Endodermal cell (in vitro differentiated cells): ENCODE data around the gene CCDC6. TPM values are rescaled to one million over a fixed set of nuclear protein-coding genes. Genes with fewer than 3 reads are reported as not detected.

Experiments used
- DNase-seq: peaks from one replicate; pipeline ENCODE4 v3.0.0-alpha.2; 2017
- H3K27ac ChIP-seq: 2 replicates; pipeline ENCODE4 v1.5.1; 2013; ENCODE audit warnings: mild to moderate bottlenecking, low read depth, low read length, moderate library complexity
- H3K27me3 ChIP-seq: 2 replicates; pipeline ENCODE4 v1.6.1; 2013; ENCODE audit warnings: mild to moderate bottlenecking, low read length, moderate library complexity; ENCODE audit not compliant: insufficient read depth, control insufficient read depth, poor library complexity, severe bottlenecking
- H3K36me3 ChIP-seq: 2 replicates; pipeline ENCODE4 v1.7.0; 2013; ENCODE audit warnings: mild to moderate bottlenecking, low read length, moderate library complexity; ENCODE audit not compliant: control insufficient read depth, insufficient read depth
- H3K4me1 ChIP-seq: one replicate; pipeline ENCODE4 v1.7.0; 2013; ENCODE audit warnings: low read length; ENCODE audit not compliant: control insufficient read depth, insufficient read depth
- H3K4me3 ChIP-seq: 2 replicates; pipeline ENCODE4 v1.5.1; 2013; ENCODE audit warnings: mild to moderate bottlenecking, low read length, moderate library complexity
- H3K9ac ChIP-seq: 2 replicates; pipeline ENCODE4 v1.6.1; 2013; ENCODE audit warnings: mild to moderate bottlenecking, low read length, moderate library complexity; ENCODE audit not compliant: poor library complexity, severe bottlenecking; ENCODE audit errors: extremely low read depth
- H3K9me3 ChIP-seq: 2 replicates; pipeline ENCODE4 v1.6.1; 2013; ENCODE audit warnings: mild to moderate bottlenecking, low read length, moderate library complexity; ENCODE audit not compliant: control insufficient read depth
- H3K27ac Mint-ChIP-seq: 2 replicates; pipeline ENCODE4 v1.8.0; 2020; ENCODE audit warnings: mixed read lengths
- H3K27me3 Mint-ChIP-seq: 2 replicates; pipeline ENCODE4 v1.8.0; 2021; ENCODE audit warnings: mild to moderate bottlenecking, mixed read lengths; ENCODE audit not compliant: insufficient read depth
- H3K36me3 Mint-ChIP-seq: 2 replicates; pipeline ENCODE4 v1.8.0; 2020; ENCODE audit warnings: low read depth, mixed read lengths
- H3K4me1 Mint-ChIP-seq: 2 replicates; pipeline ENCODE4 v1.8.0; 2020; ENCODE audit warnings: mixed read lengths
- H3K4me3 Mint-ChIP-seq: 2 replicates; pipeline ENCODE4 v1.8.0; 2020; ENCODE audit warnings: mild to moderate bottlenecking, moderate library complexity, mixed read lengths
- H3K9me3 Mint-ChIP-seq: 2 replicates; pipeline ENCODE4 v1.8.0; 2020; ENCODE audit warnings: mild to moderate bottlenecking, mixed read lengths
- WGBS, 2 experiments: methylation state at CpG; one replicate each; pipeline versions ENCODE4 v1.1.5 to v1.1.7; 2013; ENCODE audit warnings: missing lambda C conversion rate in 2 of 2, mixed read lengths in 1 of 2; ENCODE audit not compliant: insufficient coverage in 1 of 2, insufficient read length in 1 of 2; 5-methylcytosine and 5-hydroxymethylcytosine counted together
- total RNA-seq, 2 donors: library from RNA; stranded (reverse); fragmentation: NEBNext Ultra II Directional in 1 of 2; extraction: Animal tissue kit (Norgen Biotek cat#: 25700) in 1 of 2; gene quantifications; 2 replicates in 1 of 2; 3 replicates in 1 of 2; pipeline ENCODE4 v1.2.1, GENCODE V29; 2021
- TF ChIP-seq, protein P1 (sequence below): fragments of 200-600 bp; sonication (generic); conservative IDR thresholded peaks from 2 replicates; pipeline ENCODE4 v1.5.0; 2021; ENCODE audit warnings: antibody characterized with exemption, mild to moderate bottlenecking

CCDC6 gene
- total RNA-seq, 2 donors from 2014 or later, result 29.3 to 30.4 TPM

DNA sequence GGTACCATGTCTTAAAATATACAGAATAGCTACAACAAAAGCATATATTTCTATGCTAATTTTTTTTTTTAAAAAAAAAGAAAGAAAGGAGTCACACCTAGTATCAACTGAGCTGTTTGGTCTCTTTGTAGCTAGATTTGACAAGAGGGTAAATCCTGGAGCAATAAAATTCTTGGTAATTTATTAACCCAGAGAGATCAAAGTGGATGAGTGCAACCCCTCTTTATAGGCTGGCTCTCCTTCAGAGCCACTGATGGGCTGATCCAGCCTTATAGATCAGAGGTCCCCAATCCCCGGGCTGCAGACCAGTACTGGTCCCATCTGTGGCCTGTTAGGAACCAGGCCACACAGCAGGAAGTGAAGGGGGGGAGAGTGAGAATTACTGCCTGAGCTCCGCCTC is 133.3 kb downstream of the CCDC6 start:
- Histone ChIP-seq H3K9me3 (peaks cover 27% of the 10 kb centered on the region), H3K36me3 (no peaks in the 10 kb centered on the region), H3K27me3 (no peaks in the 10 kb centered on the region), H3K9ac (no peak overlapping the region), H3K4me1 (no peaks in the 10 kb centered on the region), H3K4me3 (no peak overlapping the region), H3K27ac (no peak overlapping the region)
- H3K27me3 Mint-ChIP-seq, result no peaks in the 10 kb centered on the region
- DNase-seq, result no peak
- WGBS, 2 experiments, result 86 to 92% methylated on average over 1 to 2 of the region's 2 CpGs
- H3K4me3 Mint-ChIP-seq, result no peak overlapping the region
- TF ChIP-seq, protein P1, sequence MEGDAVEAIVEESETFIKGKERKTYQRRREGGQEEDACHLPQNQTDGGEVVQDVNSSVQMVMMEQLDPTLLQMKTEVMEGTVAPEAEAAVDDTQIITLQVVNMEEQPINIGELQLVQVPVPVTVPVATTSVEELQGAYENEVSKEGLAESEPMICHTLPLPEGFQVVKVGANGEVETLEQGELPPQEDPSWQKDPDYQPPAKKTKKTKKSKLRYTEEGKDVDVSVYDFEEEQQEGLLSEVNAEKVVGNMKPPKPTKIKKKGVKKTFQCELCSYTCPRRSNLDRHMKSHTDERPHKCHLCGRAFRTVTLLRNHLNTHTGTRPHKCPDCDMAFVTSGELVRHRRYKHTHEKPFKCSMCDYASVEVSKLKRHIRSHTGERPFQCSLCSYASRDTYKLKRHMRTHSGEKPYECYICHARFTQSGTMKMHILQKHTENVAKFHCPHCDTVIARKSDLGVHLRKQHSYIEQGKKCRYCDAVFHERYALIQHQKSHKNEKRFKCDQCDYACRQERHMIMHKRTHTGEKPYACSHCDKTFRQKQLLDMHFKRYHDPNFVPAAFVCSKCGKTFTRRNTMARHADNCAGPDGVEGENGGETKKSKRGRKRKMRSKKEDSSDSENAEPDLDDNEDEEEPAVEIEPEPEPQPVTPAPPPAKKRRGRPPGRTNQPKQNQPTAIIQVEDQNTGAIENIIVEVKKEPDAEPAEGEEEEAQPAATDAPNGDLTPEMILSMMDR, result no peak
- peaks cover 12% of the 10 kb centered on the region for H3K36me3 Mint-ChIP-seq
- peaks cover 65% of the 10 kb centered on the region for H3K9me3 Mint-ChIP-seq
- no peaks in the 10 kb centered on the region for H3K4me1 Mint-ChIP-seq
- no peak overlapping the region for H3K27ac Mint-ChIP-seq

DNA sequence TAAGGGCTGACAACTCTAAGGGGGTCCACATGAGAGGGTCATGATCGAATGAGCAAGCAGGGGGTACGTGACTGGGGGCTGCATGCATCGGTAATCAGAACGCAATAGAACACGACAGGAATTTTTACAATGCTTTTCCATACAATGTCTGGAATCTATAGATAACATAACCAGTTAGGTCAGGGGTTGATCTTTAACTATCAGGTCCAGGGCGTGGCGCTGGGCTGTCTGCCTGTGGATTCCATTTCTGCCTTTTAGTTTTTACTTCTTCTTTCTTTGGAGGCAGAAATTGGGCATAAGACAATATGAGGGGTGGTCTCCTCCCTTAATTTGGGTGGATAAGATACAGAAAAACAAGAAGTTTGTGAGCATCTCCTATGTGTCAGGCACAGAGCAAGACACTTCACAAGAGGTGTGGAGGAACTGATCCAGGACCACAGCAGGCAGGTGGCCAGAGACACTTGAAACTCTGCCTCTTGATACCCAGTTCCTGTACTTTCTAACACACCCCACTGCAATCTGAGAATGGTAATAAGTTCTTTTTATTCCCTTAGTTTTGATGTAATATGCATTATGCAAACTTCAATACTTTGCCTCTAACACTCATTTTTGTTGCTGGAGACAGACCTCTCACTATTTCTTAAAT is 135.1 kb downstream of the CCDC6 start:
- peaks cover 27% of the 10 kb centered on the region for H3K9me3 ChIP-seq
- Mint-ChIP-seq H3K4me1 (no peaks in the 10 kb centered on the region), H3K36me3 (peaks cover 5% of the 10 kb centered on the region), H3K9me3 (peaks cover 48% of the 10 kb centered on the region), H3K27me3 (no peaks in the 10 kb centered on the region), H3K27ac (no peak overlapping the region), H3K4me3 (no peak overlapping the region)
- no peaks in the 10 kb centered on the region for H3K4me1 ChIP-seq
- H3K4me3 ChIP-seq, result no peak overlapping the region
- no peaks in the 10 kb centered on the region for H3K36me3 ChIP-seq
- no peak for DNase-seq
- H3K9ac ChIP-seq, result no peak overlapping the region
- no peaks in the 10 kb centered on the region for H3K27me3 ChIP-seq
- TF ChIP-seq, protein P1, result no peak
- no peak overlapping the region for H3K27ac ChIP-seq
- 92 to 94% methylated on average over 5 to 7 of the region's 7 CpGs for WGBS, 2 experiments

DNA sequence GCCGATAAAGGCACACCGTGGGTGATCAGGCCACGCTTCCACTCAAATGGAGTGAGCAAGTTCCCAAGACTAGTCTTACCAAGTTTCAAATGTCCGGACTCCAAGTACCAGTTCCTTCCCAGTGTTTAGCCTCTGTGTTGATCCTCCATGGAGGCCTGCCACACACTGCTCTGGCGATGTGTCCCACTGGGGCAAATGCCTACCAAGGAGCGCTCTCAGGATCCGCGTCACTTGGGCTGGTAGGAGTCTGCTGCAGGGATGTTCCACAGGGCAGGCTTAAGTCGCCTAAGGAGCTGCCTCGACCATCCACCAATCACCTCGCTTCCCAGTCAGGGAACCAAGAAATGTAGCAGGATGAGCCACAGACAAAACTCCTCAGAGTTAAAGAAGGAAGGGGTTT is 135.7 kb downstream of the CCDC6 start:
- Histone ChIP-seq H3K4me3 (no peak overlapping the region), H3K27ac (no peak overlapping the region), H3K36me3 (no peaks in the 10 kb centered on the region), H3K9ac (no peak overlapping the region), H3K27me3 (no peaks in the 10 kb centered on the region), H3K9me3 (peaks cover 25% of the 10 kb centered on the region), H3K4me1 (no peaks in the 10 kb centered on the region)
- TF ChIP-seq, protein P1, result no peak
- Mint-ChIP-seq H3K4me1 (no peaks in the 10 kb centered on the region), H3K9me3 (peaks cover 44% of the 10 kb centered on the region), H3K27me3 (no peaks in the 10 kb centered on the region), H3K36me3 (peaks cover 5% of the 10 kb centered on the region), H3K27ac (no peak overlapping the region), H3K4me3 (no peak overlapping the region)
- WGBS, 2 experiments, result 94 to 96% methylated on average over 7 to 11 of the region's 11 CpGs
- no peak for DNase-seq
